AG09319 (cell line): ENCODE results near the gene ZNF789.

Source experiments
- DNase-seq: peaks from one replicate; pipeline ENCODE4 v3.0.0-alpha.2; 2010; ENCODE audit warnings: low read depth; ENCODE audit errors: extremely low read depth
- TF ChIP-seq, protein P1 (sequence below): IDR thresholded peaks from 2 replicates; pipeline ENCODE4 v1.5.1; 2011; ENCODE audit warnings: low read depth, mild to moderate bottlenecking, inconsistent platforms, low read length, moderate library complexity

ZNF789 gene

DNA sequence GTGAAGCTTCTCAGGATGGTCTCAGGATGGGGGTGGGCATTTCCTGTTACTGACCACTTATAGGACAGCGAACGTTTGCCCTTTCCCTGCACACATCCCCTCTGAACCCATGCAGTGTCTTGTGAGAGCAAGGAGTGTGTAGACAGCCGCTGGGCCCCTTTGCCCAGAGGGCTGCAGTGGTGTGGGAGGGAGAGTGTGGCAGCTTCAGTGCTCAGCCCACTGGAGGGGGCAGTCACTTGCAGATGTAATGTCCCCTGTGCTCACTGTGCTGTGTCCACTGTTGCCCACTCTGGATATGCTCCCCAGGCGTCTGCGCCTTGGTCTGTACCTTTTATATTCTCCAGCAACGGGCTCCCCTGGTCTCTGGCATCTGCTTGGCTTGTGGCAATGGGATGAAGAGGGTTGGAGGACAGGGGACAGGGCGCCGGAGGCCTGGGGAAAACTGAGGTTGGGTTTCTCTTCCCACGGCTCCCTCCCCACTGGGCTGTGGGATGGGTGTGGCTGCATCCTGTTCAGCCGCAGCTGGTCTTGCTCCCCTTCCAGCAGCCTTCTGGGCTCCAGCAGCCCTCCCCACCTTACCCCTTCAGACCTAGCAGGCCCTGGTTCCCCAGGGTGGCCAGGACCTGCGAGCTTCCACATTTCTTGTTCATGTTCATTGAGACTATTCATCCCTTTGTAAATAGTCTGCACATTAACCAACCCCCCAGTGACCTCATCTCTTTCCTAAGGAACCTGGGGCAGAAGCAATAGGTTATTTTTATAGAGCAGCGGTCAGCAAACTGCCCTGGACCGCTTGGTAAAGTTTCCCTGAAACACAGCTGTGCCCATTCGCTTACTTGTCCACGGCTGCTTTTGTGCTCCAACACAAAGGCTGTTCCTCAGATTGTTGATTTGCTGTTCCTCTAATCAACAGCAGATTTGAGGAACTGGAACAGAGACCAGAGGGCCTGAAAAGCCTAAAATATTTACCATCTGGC lies 6.1 kb downstream of the ZNF789 start:
- DNase-seq = no peak
- TF ChIP-seq, protein P1, sequence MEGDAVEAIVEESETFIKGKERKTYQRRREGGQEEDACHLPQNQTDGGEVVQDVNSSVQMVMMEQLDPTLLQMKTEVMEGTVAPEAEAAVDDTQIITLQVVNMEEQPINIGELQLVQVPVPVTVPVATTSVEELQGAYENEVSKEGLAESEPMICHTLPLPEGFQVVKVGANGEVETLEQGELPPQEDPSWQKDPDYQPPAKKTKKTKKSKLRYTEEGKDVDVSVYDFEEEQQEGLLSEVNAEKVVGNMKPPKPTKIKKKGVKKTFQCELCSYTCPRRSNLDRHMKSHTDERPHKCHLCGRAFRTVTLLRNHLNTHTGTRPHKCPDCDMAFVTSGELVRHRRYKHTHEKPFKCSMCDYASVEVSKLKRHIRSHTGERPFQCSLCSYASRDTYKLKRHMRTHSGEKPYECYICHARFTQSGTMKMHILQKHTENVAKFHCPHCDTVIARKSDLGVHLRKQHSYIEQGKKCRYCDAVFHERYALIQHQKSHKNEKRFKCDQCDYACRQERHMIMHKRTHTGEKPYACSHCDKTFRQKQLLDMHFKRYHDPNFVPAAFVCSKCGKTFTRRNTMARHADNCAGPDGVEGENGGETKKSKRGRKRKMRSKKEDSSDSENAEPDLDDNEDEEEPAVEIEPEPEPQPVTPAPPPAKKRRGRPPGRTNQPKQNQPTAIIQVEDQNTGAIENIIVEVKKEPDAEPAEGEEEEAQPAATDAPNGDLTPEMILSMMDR = no peak

DNA sequence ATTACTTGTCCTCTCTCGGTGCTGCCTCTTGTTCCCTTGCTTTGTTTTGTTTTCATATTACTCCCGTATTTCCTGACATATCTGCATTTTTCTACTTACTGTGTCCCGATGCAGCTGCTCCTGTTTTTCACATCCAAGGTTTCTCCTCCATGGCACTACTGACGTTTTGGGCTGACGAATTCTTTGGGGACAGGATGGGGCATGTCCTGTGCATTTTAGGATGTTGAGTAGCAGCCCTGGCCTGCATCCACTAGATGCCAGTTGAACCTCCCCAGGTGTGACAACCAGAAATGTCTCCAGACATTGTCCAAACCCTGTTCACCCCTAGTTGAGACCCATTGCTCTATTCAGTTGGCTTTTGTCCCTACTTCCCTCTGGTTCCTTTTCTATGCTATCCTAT lies 12.4 kb downstream of the ZNF789 start:
- no peak for DNase-seq
- TF ChIP-seq, protein P1 = no peak

DNA sequence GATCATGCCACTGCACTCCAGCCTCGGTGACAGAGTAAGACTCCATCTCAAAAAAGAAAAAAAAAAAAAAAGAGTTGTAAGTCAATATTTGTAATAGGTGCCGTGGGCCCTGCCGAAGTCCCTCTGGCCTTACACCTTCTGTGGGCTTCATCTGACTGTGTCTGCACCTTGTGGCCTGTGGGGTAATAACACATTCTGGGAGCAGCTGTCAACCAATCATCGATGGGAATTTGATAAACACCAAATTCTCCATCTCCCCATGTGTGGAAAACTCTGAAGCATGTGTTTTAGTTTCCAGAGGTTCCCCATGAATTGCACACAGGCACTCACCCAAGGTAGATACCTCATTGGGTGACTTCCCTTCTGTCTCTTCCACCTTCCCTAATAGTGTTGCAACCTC lies 16.5 kb downstream of the ZNF789 start:
- TF ChIP-seq, protein P1 = no peak
- no peak for DNase-seq

DNA sequence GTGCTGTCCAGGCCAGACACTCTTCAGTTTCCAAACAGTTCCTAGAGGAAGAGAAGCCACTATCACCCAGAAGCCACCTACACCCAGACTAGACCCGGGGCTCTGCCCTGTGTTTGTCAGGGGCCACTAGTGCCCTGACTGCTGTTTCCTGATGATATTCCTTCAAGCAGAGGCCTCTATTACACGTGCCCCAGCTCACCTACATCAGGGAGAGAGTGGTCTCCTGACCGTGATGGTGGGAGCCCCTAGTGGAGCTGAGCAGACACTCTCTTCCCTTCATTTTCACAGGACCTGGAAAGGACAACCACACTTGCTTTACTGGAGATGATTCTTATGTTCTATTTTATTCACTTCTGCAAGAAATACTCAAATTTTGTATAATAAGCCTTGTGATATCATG lies 18.2 kb downstream of the ZNF789 start:
- TF ChIP-seq, protein P1 = no peak
- DNase-seq = no peak

DNA sequence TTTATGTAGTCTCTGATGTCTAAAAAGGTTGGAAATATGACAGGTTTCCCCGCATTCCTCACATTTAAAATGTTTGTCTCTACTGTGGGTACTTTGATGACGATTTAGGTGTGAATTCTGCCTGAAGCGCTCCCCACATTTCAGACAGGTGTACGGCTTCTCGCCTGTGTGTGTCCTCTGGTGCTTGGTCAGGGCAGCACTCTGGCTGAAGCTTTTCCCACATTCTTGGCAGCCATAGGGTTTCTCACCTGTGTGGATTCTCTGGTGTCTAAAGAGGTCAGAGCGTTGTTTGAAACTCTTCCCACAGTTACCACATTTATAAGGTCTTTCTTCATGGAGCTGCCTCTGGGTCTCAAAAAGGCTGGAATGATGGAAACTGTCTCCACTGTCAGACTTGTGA lies 21.1 kb downstream of the ZNF789 start:
- TF ChIP-seq, protein P1 = no peak
- no peak for DNase-seq

DNA sequence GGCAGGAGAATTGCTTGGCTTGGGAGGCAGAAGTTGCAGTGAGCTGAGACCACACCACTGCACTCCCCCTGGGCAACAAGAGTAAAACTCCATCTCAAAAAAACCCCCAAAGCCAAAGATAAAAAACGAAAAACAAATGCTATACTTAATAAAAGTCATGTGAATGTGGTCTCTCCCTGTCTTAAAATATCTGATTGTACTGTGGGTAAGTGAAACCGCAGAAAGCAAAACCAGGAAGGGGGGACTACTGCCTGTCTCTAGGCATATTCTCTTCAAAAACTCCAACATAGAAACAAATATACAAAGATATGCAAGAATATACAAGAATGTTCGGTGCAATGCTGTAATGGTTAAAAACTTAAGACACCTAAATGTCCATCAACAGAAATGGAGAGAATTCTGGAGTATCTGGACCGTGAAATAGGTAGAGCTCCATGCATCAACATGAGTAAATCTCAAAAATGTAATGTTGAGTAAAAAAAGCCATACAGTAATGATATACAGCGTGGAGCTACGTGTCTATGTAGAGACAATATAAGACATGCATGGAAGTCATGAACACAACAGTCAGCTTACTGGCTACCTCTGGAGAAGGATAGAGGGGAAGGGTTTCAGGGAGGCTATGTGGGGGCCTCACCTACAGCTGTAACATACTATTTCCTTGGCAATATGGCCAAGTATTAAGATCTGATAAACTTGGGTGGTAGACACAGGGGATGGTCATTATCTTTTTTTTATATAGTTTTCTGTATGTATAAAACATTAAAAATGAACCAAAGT lies 25.3 kb downstream of the ZNF789 start:
- TF ChIP-seq, protein P1 = no peak
- DNase-seq = no peak

DNA sequence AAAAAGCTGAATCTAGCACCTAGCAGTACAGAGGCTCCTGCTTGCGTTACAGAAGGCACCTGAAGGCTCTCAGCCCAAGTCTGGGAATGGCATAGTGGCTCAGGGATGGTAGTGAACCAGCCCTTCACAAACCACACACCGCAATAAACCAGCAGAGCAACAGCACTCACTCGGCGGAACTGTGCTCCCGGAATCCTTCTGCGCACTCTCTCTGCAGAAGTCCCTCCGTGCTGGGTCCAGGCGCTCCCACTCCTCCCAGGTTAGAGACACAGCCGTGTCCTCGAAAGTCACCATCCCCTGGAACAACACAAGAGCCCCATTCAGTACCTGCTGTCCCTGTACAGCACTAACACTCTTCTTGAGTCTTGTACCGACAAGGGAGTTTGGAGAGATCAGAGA lies 25.9 kb downstream of the ZNF789 start:
- TF ChIP-seq, protein P1 = no peak
- no peak for DNase-seq
